H9 (cell line): ENCODE results near the gene TCF23. TPM values are rescaled to one million over a fixed set of nuclear protein-coding genes. Genes with fewer than 3 reads are reported as not detected.

Experiments used
- DNase-seq: peaks from one replicate; pipeline ENCODE4 v3.0.0-alpha.2; 2017
- H2AFZ ChIP-seq: one replicate; pipeline ENCODE4 v1.6.1; 2013; ENCODE audit warnings: mild to moderate bottlenecking, low read length, control low read depth, moderate library complexity
- H2AK5ac ChIP-seq: 2 replicates; pipeline ENCODE4 v1.6.1; 2013; ENCODE audit warnings: low read length, control low read depth, mixed read lengths; ENCODE audit not compliant: insufficient read length
- H2BK120ac ChIP-seq: one replicate; pipeline ENCODE4 v1.6.1; 2013; ENCODE audit warnings: low read depth, mild to moderate bottlenecking, low read length, control low read depth, inconsistent platforms; ENCODE audit not compliant: poor library complexity, severe bottlenecking
- H2BK12ac ChIP-seq: 2 replicates; pipeline ENCODE4 v1.6.1; 2013; ENCODE audit warnings: low read length, control low read depth, mixed read lengths, low read depth; ENCODE audit not compliant: insufficient read length
- H2BK15ac ChIP-seq: 2 replicates; pipeline ENCODE4 v1.6.1; 2013; ENCODE audit warnings: low read depth, low read length, control low read depth
- H2BK20ac ChIP-seq: one replicate; pipeline ENCODE4 v1.6.1; 2013; ENCODE audit warnings: low read depth, mild to moderate bottlenecking, low read length, control low read depth, inconsistent platforms; ENCODE audit not compliant: poor library complexity, severe bottlenecking
- H2BK5ac ChIP-seq: 2 replicates; pipeline ENCODE4 v1.6.1; 2013; ENCODE audit warnings: low read length, control low read depth, mixed read lengths; ENCODE audit not compliant: insufficient read length
- H3K14ac ChIP-seq: 2 replicates; pipeline ENCODE4 v1.6.1; 2013; ENCODE audit warnings: low read length, control low read depth; ENCODE audit not compliant: insufficient read depth
- H3K18ac ChIP-seq: 2 replicates; pipeline ENCODE4 v1.6.1; 2013; ENCODE audit warnings: low read depth, mild to moderate bottlenecking, mixed read lengths, low read length, control low read depth; ENCODE audit not compliant: insufficient read length
- H3K23ac ChIP-seq: 2 replicates; pipeline ENCODE4 v1.6.1; 2013; ENCODE audit warnings: low read length, control low read depth, mixed read lengths, low read depth; ENCODE audit not compliant: insufficient read length
- H3K23me2 ChIP-seq: 2 replicates; pipeline ENCODE4 v1.6.1; 2013; ENCODE audit warnings: low read depth, mild to moderate bottlenecking, mixed read lengths, low read length, control low read depth; ENCODE audit not compliant: insufficient read length, poor library complexity, severe bottlenecking
- H3K27ac ChIP-seq: 2 replicates; pipeline ENCODE4 v1.5.1; 2013; ENCODE audit warnings: low read length, control low read depth, mixed read lengths, low read depth; ENCODE audit not compliant: insufficient read length
- H3K27me3 ChIP-seq: 2 replicates; pipeline ENCODE4 v1.6.1; 2013; ENCODE audit warnings: low read length, control low read depth, inconsistent platforms; ENCODE audit not compliant: insufficient read depth
- H3K4ac ChIP-seq: 2 replicates; pipeline ENCODE4 v1.6.1; 2013; ENCODE audit warnings: low read depth, mild to moderate bottlenecking, control low read depth, inconsistent platforms, low read length, moderate library complexity
- H3K4me1 ChIP-seq: 2 replicates; pipeline ENCODE4 v1.6.1; 2013; ENCODE audit warnings: low read length, control low read depth, inconsistent platforms; ENCODE audit not compliant: insufficient read depth
- H3K4me2 ChIP-seq: 2 replicates; pipeline ENCODE4 v1.6.1; 2013; ENCODE audit warnings: low read length, control low read depth, mixed read lengths; ENCODE audit not compliant: insufficient read length, insufficient read depth
- H3K56ac ChIP-seq: 2 replicates; pipeline ENCODE4 v1.6.1; 2013; ENCODE audit warnings: low read depth, mild to moderate bottlenecking, mixed read lengths, low read length, control low read depth; ENCODE audit not compliant: insufficient read length
- H3K79me1 ChIP-seq: 2 replicates; pipeline ENCODE4 v1.6.1; 2013; ENCODE audit warnings: low read depth, mild to moderate bottlenecking, moderate library complexity, low read length, control low read depth, inconsistent platforms; ENCODE audit not compliant: insufficient read depth, poor library complexity, severe bottlenecking
- H3K79me2 ChIP-seq: 2 replicates; pipeline ENCODE4 v1.6.1; 2013; ENCODE audit warnings: low read length, control low read depth, inconsistent platforms; ENCODE audit not compliant: insufficient read depth
- H3K9ac ChIP-seq: 2 replicates; pipeline ENCODE4 v1.6.1; 2013; ENCODE audit warnings: low read length, control low read depth, mixed read lengths; ENCODE audit not compliant: insufficient read length; ENCODE audit errors: extremely low read depth
- H3K9me3 ChIP-seq: one replicate; pipeline ENCODE4 v1.6.1; 2013; ENCODE audit warnings: low read depth, low read length, inconsistent platforms; ENCODE audit not compliant: control insufficient read depth
- H3T11ph ChIP-seq: one replicate; pipeline ENCODE4 v1.6.1; 2013; ENCODE audit warnings: mild to moderate bottlenecking, low read length, control low read depth, inconsistent platforms
- H4K20me1 ChIP-seq: one replicate; pipeline ENCODE4 v1.6.1; 2013; ENCODE audit not compliant: control insufficient read depth, insufficient read length, insufficient read depth
- H4K5ac ChIP-seq: 2 replicates; pipeline ENCODE4 v1.6.1; 2013; ENCODE audit warnings: low read depth, mild to moderate bottlenecking, mixed read lengths, low read length, control low read depth; ENCODE audit not compliant: insufficient read length
- H4K8ac ChIP-seq: replicated peaks from 2 replicates; pipeline ENCODE4 v1.6.1; 2013; ENCODE audit warnings: low read length, control low read depth, mixed read lengths, low read depth; ENCODE audit not compliant: insufficient read length
- H4K91ac ChIP-seq: 2 replicates; pipeline ENCODE4 v1.6.1; 2013; ENCODE audit warnings: low read depth, mild to moderate bottlenecking, moderate library complexity, mixed read lengths, low read length, control low read depth; ENCODE audit not compliant: insufficient read length
- H3K27ac Mint-ChIP-seq, 3 experiments: 2 replicates in 2 of 3; 3 replicates in 1 of 3; pipeline ENCODE4 v1.8.0; 2020 to 2021; ENCODE audit warnings: mixed read lengths in 3 of 3, mild to moderate bottlenecking in 1 of 3, moderate library complexity in 1 of 3
- H3K27me3 Mint-ChIP-seq: 2 replicates; pipeline ENCODE4 v1.8.0; 2021; ENCODE audit warnings: low read depth, mild to moderate bottlenecking, moderate library complexity, mixed read lengths
- H3K36me3 Mint-ChIP-seq, 3 experiments: 2 replicates in 2 of 3; 3 replicates in 1 of 3; pipeline ENCODE4 v1.8.0; 2020 to 2021; ENCODE audit warnings: low read depth in 3 of 3, mixed read lengths in 3 of 3; ENCODE audit not compliant: insufficient read depth in 1 of 3
- H3K4me1 Mint-ChIP-seq, 2 experiments: 2 replicates each; pipeline ENCODE4 v1.8.0; 2020; ENCODE audit warnings: mixed read lengths in 2 of 2
- H3K4me3 Mint-ChIP-seq, 2 experiments: 2 replicates in 1 of 2; 3 replicates in 1 of 2; pipeline ENCODE4 v1.8.0; 2020 to 2021; ENCODE audit warnings: mild to moderate bottlenecking in 2 of 2, mixed read lengths in 2 of 2, moderate library complexity in 1 of 2
- H3K9me3 Mint-ChIP-seq, 2 experiments: 2 replicates in 1 of 2; 3 replicates in 1 of 2; pipeline ENCODE4 v1.8.0; 2020; ENCODE audit warnings: mild to moderate bottlenecking in 2 of 2, mixed read lengths in 2 of 2, moderate library complexity in 1 of 2
- CTCF ChIP-seq: fragments of 200-600 bp; sonication (generic); conservative IDR thresholded peaks from 3 replicates; pipeline ENCODE4 v1.8.0; 2021; ENCODE audit warnings: antibody characterized with exemption, mild to moderate bottlenecking
- WGBS: extraction: QIAGEN DNeasy Blood & Tissue Kit; methylation state at CpG from one replicate; pipeline ENCODE4 v1.1.7; 2013; ENCODE audit warnings: missing lambda C conversion rate, low lambda C conversion rate, mixed read lengths; ENCODE audit not compliant: insufficient read length; ENCODE audit errors: extremely low coverage; 5-methylcytosine and 5-hydroxymethylcytosine counted together
- total RNA-seq: library from RNA; stranded (reverse); gene quantifications from 2 replicates; pipeline ENCODE4 v1.2.1, GENCODE V29; 2021

Gene TCF23
- total RNA-seq, 1 experiment from 2014 or later = not detected

- no peak overlapping the region for H2AFZ ChIP-seq
- no peaks in the 10 kb centered on the region for H3K79me1 ChIP-seq
- Mint-ChIP-seq H3K4me1 (peaks cover 4 to 15% of the 10 kb centered on the region in 2 experiments), H3K27ac (no peak overlapping the region), H3K36me3 (no peaks in the 10 kb centered on the region), H3K27me3 (peaks cover 3% of the 10 kb centered on the region), H3K4me3 (no peak overlapping the region), H3K9me3 (0 out of 5 replicates have a peak, but pooled peaks cover 2 to 3% of the 10 kb centered on the region in 2 experiments)
- no peak overlapping the region for H2BK120ac ChIP-seq
- H3K79me2 ChIP-seq = no peaks in the 10 kb centered on the region
- H2AK5ac ChIP-seq = no peak overlapping the region
- H3K23ac ChIP-seq = no peak overlapping the region
- no peaks in the 10 kb centered on the region for H3K23me2 ChIP-seq
- no CpG with 5 or more reads among the region's 6 CpGs for WGBS
- H3K56ac ChIP-seq = no peak overlapping the region
- no peak overlapping the region for H3K14ac ChIP-seq
- H3T11ph ChIP-seq = no peak overlapping the region
- H4K91ac ChIP-seq = no peak overlapping the region
- no peak overlapping the region for H2BK15ac ChIP-seq
- H3K9ac ChIP-seq = no peak overlapping the region
- no peak overlapping the region for H2BK20ac ChIP-seq
- no peak overlapping the region for H3K18ac ChIP-seq
- DNase-seq = no peak
- no peak overlapping the region for H4K5ac ChIP-seq
- H3K4me1 ChIP-seq = no peaks in the 10 kb centered on the region
- no peak overlapping the region for H2BK5ac ChIP-seq
- no peak overlapping the region for H4K8ac ChIP-seq
- TF ChIP-seq CTCF = no peak
- H2BK12ac ChIP-seq = no peak overlapping the region
- H4K20me1 ChIP-seq = no peaks in the 10 kb centered on the region
- no peak overlapping the region for H3K27ac ChIP-seq
- H3K4ac ChIP-seq = no peak overlapping the region
- H3K9me3 ChIP-seq = no peaks in the 10 kb centered on the region
- H3K4me2 ChIP-seq = no peak overlapping the region
- no peaks in the 10 kb centered on the region for H3K27me3 ChIP-seq
These were observed 10.5 kb downstream of the TCF23 start for GRCh38 chr2:27159271-27159670.
